IMR-90 (cell line): ENCODE results near the gene ITSN1. TPM values are rescaled to one million over a fixed set of nuclear protein-coding genes. Genes with fewer than 3 reads are reported as not detected.

ENCODE experiments used
- ATAC-seq: fragments of 200-7000 bp; cut with Tn5 transposase; 2 replicates; pipeline ENCODE4 v1.9.1; 2020; ENCODE audit warnings: low read depth, mild to moderate bottlenecking, moderate library complexity
- BruUV-seq: library from RNA; stranded (reverse); fragments of 400-500 nt; replicated peaks from 2 replicates; lab custom pipeline; 2021; lab: Mats Ljungman, UMichigan
- CTCF ChIA-PET: fragments of 300-600 bp; formaldehyde crosslinking; extraction: SDS; loops from one replicate; lab custom pipeline; 2021; ENCODE audit warnings: antibody characterized with exemption; lab: Yijun Ruan, JAX
- POLR2A ChIA-PET: fragments of 300-600 bp; sonication (Branson Sonifier 250); formaldehyde crosslinking; loops from one replicate; lab custom pipeline; 2022; ENCODE audit warnings: antibody characterized with exemption; ENCODE audit not compliant: unreplicated experiment; lab: Charles Lee
- DNase-seq: peaks from one replicate; pipeline ENCODE4 v3.0.0; 2013
- H2AFZ ChIP-seq: replicated peaks from 2 replicates; pipeline ENCODE3; 2013; ENCODE audit warnings: low read length, mild to moderate bottlenecking; ENCODE audit not compliant: poor library complexity
- H2AK5ac ChIP-seq: 2 replicates; pipeline ENCODE4 v1.6.1; 2013; ENCODE audit warnings: low read depth, low read length, inconsistent platforms
- H2AK9ac ChIP-seq: replicated peaks from 2 replicates; pipeline ENCODE3; 2013; ENCODE audit warnings: mild to moderate bottlenecking, low read depth, low read length, moderate library complexity; ENCODE audit not compliant: poor library complexity
- H2BK120ac ChIP-seq: 2 replicates; pipeline ENCODE4 v1.6.1; 2013; ENCODE audit warnings: low read depth, low read length, inconsistent platforms
- H2BK15ac ChIP-seq: 3 replicates; pipeline ENCODE4 v1.6.1; 2013; ENCODE audit warnings: low read depth, low read length, inconsistent platforms
- H2BK20ac ChIP-seq: 2 replicates; pipeline ENCODE4 v1.6.1; 2013; ENCODE audit warnings: low read depth, mild to moderate bottlenecking, inconsistent platforms, low read length, moderate library complexity
- H2BK5ac ChIP-seq: 2 replicates; pipeline ENCODE4 v1.6.1; 2013; ENCODE audit warnings: mild to moderate bottlenecking, low read depth, low read length, inconsistent platforms; ENCODE audit not compliant: poor library complexity, severe bottlenecking
- H3K14ac ChIP-seq: replicated peaks from 2 replicates; pipeline ENCODE4 v1.6.1; 2013; ENCODE audit warnings: low read depth, low read length, inconsistent platforms
- H3K18ac ChIP-seq: 2 replicates; pipeline ENCODE4 v1.6.1; 2013; ENCODE audit warnings: low read depth, low read length, control low read depth
- H3K23ac ChIP-seq: 2 replicates; pipeline ENCODE4 v1.6.1; 2013; ENCODE audit warnings: low read depth, low read length, inconsistent platforms
- H3K27ac ChIP-seq: 2 replicates; pipeline ENCODE4 v1.5.1; 2013; ENCODE audit warnings: mild to moderate bottlenecking, control low read depth, low read length; ENCODE audit not compliant: insufficient read depth
- H3K27me3 ChIP-seq: 2 replicates; pipeline ENCODE4 v1.6.1; 2013; ENCODE audit warnings: low read length; ENCODE audit not compliant: control insufficient read depth, insufficient read depth
- H3K36me3 ChIP-seq: 2 replicates; pipeline ENCODE4 v1.6.1; 2013; ENCODE audit warnings: low read length, mixed read lengths; ENCODE audit not compliant: control insufficient read depth, insufficient read depth
- H3K4ac ChIP-seq: 2 replicates; pipeline ENCODE4 v1.6.1; 2013; ENCODE audit warnings: low read depth, low read length, inconsistent platforms
- H3K4me1 ChIP-seq: 2 replicates; pipeline ENCODE4 v1.6.1; 2013; ENCODE audit warnings: low read length, mixed read lengths; ENCODE audit not compliant: control insufficient read depth, insufficient read depth
- H3K4me2 ChIP-seq: 2 replicates; pipeline ENCODE4 v1.6.1; 2013; ENCODE audit warnings: low read depth, mild to moderate bottlenecking, control low read depth, low read length, moderate library complexity
- H3K4me3 ChIP-seq: 2 replicates; pipeline ENCODE4 v1.5.1; 2013; ENCODE audit warnings: low read depth, mild to moderate bottlenecking, control low read depth, low read length, moderate library complexity; ENCODE audit not compliant: insufficient read depth
- H3K56ac ChIP-seq: 2 replicates; pipeline ENCODE4 v1.6.1; 2013; ENCODE audit warnings: low read length, inconsistent platforms; ENCODE audit not compliant: insufficient read depth; ENCODE audit errors: extremely low read depth
- H3K79me1 ChIP-seq, 2 experiments: 2 replicates each; pipeline ENCODE4 v1.6.1; 2013; ENCODE audit warnings: low read length in 2 of 2, inconsistent platforms in 1 of 2, low read depth in 1 of 2
- H3K9ac ChIP-seq: 2 replicates; pipeline ENCODE4 v1.6.1; 2013; ENCODE audit warnings: low read depth, low read length, control low read depth
- H3K9me1 ChIP-seq: 2 replicates; pipeline ENCODE4 v1.6.1; 2013; ENCODE audit warnings: low read length, inconsistent platforms; ENCODE audit not compliant: insufficient read depth
- H3K9me3 ChIP-seq: 2 replicates; pipeline ENCODE4 v1.6.1; 2013; ENCODE audit warnings: low read length; ENCODE audit not compliant: control insufficient read depth, insufficient read depth
- H4K20me1 ChIP-seq: 2 replicates; pipeline ENCODE4 v1.6.1; 2013; ENCODE audit warnings: low read length, inconsistent platforms; ENCODE audit not compliant: insufficient read depth
- H4K5ac ChIP-seq: 2 replicates; pipeline ENCODE4 v1.6.1; 2013; ENCODE audit warnings: mild to moderate bottlenecking, low read depth, low read length, control low read depth
- H4K8ac ChIP-seq, 2 experiments: 2 replicates each; pipeline ENCODE4 v1.6.1; 2013; ENCODE audit warnings: low read depth in 2 of 2, low read length in 2 of 2, control low read depth in 1 of 2, inconsistent platforms in 1 of 2
- H4K91ac ChIP-seq: 2 replicates; pipeline ENCODE4 v1.6.1; 2013; ENCODE audit warnings: low read depth, low read length, inconsistent platforms; ENCODE audit not compliant: insufficient read depth
- CEBPB ChIP-seq: IDR thresholded peaks from 2 replicates; pipeline ENCODE4 v1.6.1; 2012; ENCODE audit warnings: low read depth, low read length, improper control_type of control experiment
- CHD1 ChIP-seq: IDR thresholded peaks from 2 replicates; pipeline ENCODE4 v1.6.1; 2012; ENCODE audit warnings: low read depth, low read length, improper control_type of control experiment
- CTCF ChIP-seq: conservative IDR thresholded peaks from 2 replicates; pipeline ENCODE4 v1.5.1; 2012; ENCODE audit warnings: mild to moderate bottlenecking, low read depth, low read length, improper control_type of control experiment
- ELK1 ChIP-seq: fragments of 150-350 bp; IDR thresholded peaks from 2 replicates; pipeline ENCODE4 v1.6.1; 2016; ENCODE audit warnings: low read depth, mild to moderate bottlenecking, low read length, moderate library complexity, borderline replicate concordance
- FOS ChIP-seq: fragments of 150-350 bp; IDR thresholded peaks from 2 replicates; pipeline ENCODE4 v1.6.1; 2016; ENCODE audit warnings: low read depth, low read length
- MAFK ChIP-seq: IDR thresholded peaks from 2 replicates; pipeline ENCODE4 v1.6.1; 2012; ENCODE audit warnings: low read depth, low read length, improper control_type of control experiment
- MXI1 ChIP-seq: IDR thresholded peaks from 2 replicates; pipeline ENCODE4 v1.6.1; 2012; ENCODE audit warnings: low read depth, mild to moderate bottlenecking, low read length, moderate library complexity, borderline replicate concordance
- NFE2L2 ChIP-seq: fragments of 150-350 bp; IDR thresholded peaks from 2 replicates; pipeline ENCODE4 v1.6.1; 2016; ENCODE audit warnings: low read depth, mild to moderate bottlenecking, low read length
- POLR2A ChIP-seq: IDR thresholded peaks from 2 replicates; pipeline ENCODE4 v1.6.1; 2012; ENCODE audit warnings: mild to moderate bottlenecking, low read depth, low read length
- RAD21 ChIP-seq: IDR thresholded peaks from 2 replicates; pipeline ENCODE4 v1.6.1; 2012; ENCODE audit warnings: low read length, improper control_type of control experiment
- SMC3 ChIP-seq: fragments of 150-350 bp; IDR thresholded peaks from 2 replicates; pipeline ENCODE4 v1.6.1; 2016; ENCODE audit warnings: low read depth, mild to moderate bottlenecking, antibody characterized with exemption, low read length, moderate library complexity
- WGBS, 2 experiments: methylation state at CpG; one replicate each; pipeline versions ENCODE4 v1.1.5 to v1.1.7; 2013; ENCODE audit warnings: missing lambda C conversion rate in 2 of 2; ENCODE audit not compliant: insufficient read length in 1 of 2; ENCODE audit errors: extremely low coverage in 2 of 2; 5-methylcytosine and 5-hydroxymethylcytosine counted together
- dilution Hi-C: fragments of 300-500 bp; cut with HindIII; formaldehyde crosslinking; loops from one replicate; pipeline ENCODE4 v1.14.3; 2018; ENCODE audit warnings: low sequenced_read_pairs; ENCODE audit not compliant: unreplicated experiment
- in situ Hi-C: fragments of 300-500 bp; cut with MboI; formaldehyde crosslinking; loops from 3 replicates; pipeline ENCODE4 v1.14.3; 2019; ENCODE audit warnings: low sequenced_read_pairs, inconsistent platforms, mixed read lengths
- intact Hi-C: fragments of 100-400 bp; cut with micrococcal nuclease; formaldehyde crosslinking; loops from 2 replicates; pipeline ENCODE4 v1.10.0; 2022
- polyA plus RNA-seq, 3 experiments: library from polyadenylated mRNA; depleted of rRNA; stranded (reverse); fragments of >200 nt; gene quantifications; 2 replicates each; pipeline ENCODE4 v1.2.3, GENCODE V29; 2012; ENCODE audit warnings: low replicate concordance in 1 of 3
- total RNA-seq: library from RNA; depleted of rRNA; stranded (reverse); fragments of >200 nt; gene quantifications from 2 replicates; pipeline ENCODE4 v1.2.3, GENCODE V29; 2012

Gene ITSN1
- total and polyA plus RNA-seq, 2 of the 4 experiments (the other 2 are of a cell fraction): 45.4 to 62.0 TPM

DNA sequence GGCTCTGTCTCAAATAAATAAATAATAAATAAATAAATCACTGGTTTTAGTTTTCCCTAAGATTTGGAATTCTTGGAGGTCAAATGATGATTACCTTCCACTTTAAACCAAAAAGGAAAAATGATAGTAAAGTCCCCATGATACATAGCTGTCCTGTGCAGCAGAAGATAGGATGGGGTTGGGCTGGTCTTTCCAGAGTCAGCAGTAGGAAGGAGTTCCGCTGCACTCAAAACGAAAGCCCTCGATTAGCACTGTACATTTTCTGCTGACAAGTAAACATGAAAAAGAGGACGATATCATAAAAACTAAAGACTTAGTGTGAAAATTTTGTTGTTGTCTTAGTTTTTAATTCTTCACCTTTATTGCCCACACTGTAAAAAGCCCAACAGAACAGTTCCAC lies 193.6 kb downstream of the ITSN1 start:
- H3K4me1 ChIP-seq: peaks cover 8% of the 10 kb centered on the region
- H2BK20ac ChIP-seq: no peak overlapping the region
- no peak overlapping the region for H3K4me3 ChIP-seq
- no peak overlapping the region for H4K8ac ChIP-seq
- no peak for ATAC-seq
- H4K91ac ChIP-seq: no peak overlapping the region
- in situ Hi-C loops (no loop called here), intact Hi-C loops (no loop called here), dilution Hi-C loops (no loop called here)
- peaks cover 22% of the 10 kb centered on the region for H3K36me3 ChIP-seq
- TF ChIP-seq NFE2L2: no peak
- no peak for TF ChIP-seq CTCF
- no peak for TF ChIP-seq CHD1
- no peak for TF ChIP-seq FOS
- TF ChIP-seq ELK1: no peak
- TF ChIP-seq POLR2A: no peak
- no peak for TF ChIP-seq CEBPB
- no peak for TF ChIP-seq RAD21
- no peak for TF ChIP-seq MXI1
- no peak for TF ChIP-seq SMC3
- no peak for TF ChIP-seq MAFK
- H3K23ac ChIP-seq: no peak overlapping the region
- ChIA-PET CTCF (no interaction called here), POLR2A (no interaction called here)
- no peak overlapping the region for H2BK5ac ChIP-seq
- no peak for DNase-seq
- H3K18ac ChIP-seq: no peak overlapping the region
- H3K14ac ChIP-seq: no peak overlapping the region
- H4K5ac ChIP-seq: no peak overlapping the region
- no peak overlapping the region for H3K27ac ChIP-seq
- H2AK5ac ChIP-seq: no peak overlapping the region
- H2AK9ac ChIP-seq: no peak overlapping the region
- no peak overlapping the region for H3K56ac ChIP-seq
- H3K9me3 ChIP-seq: no peaks in the 10 kb centered on the region
- H2BK15ac ChIP-seq: no peak overlapping the region
- no CpG with 5 or more reads among the region's 4 CpGs for WGBS, 2 experiments
- H2BK120ac ChIP-seq: no peak overlapping the region
- H3K79me1 ChIP-seq: peaks cover 2 to 11% of the 10 kb centered on the region in 2 experiments; a peak in 3 of 4 replicates
- H3K4me2 ChIP-seq: no peak overlapping the region
- H3K4ac ChIP-seq: no peak overlapping the region
- H3K9ac ChIP-seq: no peak overlapping the region
- H2AFZ ChIP-seq: no peak overlapping the region
- H3K27me3 ChIP-seq: no peaks in the 10 kb centered on the region
- H3K9me1 ChIP-seq: peaks cover 7% of the 10 kb centered on the region; the same call in 1 of the 2 replicates
- no TSS peak for BruUV-seq
- H4K20me1 ChIP-seq: no peaks in the 10 kb centered on the region
